ENCODE results near the gene NXPH3. TPM values are rescaled to one million over a fixed set of nuclear protein-coding genes. Genes with fewer than 3 reads are reported as not detected.

NXPH3 gene
- total and polyA plus RNA-seq, 2 of the 13 experiments (the other 11 are each of a cell fraction or from before 2014, with no cell fraction given): 0.04 to 0.58 TPM

GRCh38 chr17:49610883-49611584 lies 35.4 kb downstream of the NXPH3 start (continued):
- TF ChIP-seq IRF1 (CRISPR knock-in tag; IDR thresholded peaks at IDR 0.05; ENCODE audit: low read depth): no peak
- TF ChIP-seq, protein P1, sequence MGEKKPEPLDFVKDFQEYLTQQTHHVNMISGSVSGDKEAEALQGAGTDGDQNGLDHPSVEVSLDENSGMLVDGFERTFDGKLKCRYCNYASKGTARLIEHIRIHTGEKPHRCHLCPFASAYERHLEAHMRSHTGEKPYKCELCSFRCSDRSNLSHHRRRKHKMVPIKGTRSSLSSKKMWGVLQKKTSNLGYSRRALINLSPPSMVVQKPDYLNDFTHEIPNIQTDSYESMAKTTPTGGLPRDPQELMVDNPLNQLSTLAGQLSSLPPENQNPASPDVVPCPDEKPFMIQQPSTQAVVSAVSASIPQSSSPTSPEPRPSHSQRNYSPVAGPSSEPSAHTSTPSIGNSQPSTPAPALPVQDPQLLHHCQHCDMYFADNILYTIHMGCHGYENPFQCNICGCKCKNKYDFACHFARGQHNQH (CRISPR knock-in tag; IDR thresholded peaks at IDR 0.05): no peak
- no peak for TF ChIP-seq NFYB (CRISPR knock-in tag; IDR thresholded peaks at IDR 0.05)
- TF ChIP-seq CHCHD3 (CRISPR knock-in tag; IDR thresholded peaks at IDR 0.05): no peak
- TF ChIP-seq ZNF224 (CRISPR knock-in tag; IDR thresholded peaks at IDR 0.05): no peak
- peak; percentile 53; the same call in 1 of the 2 replicates for TF ChIP-seq SOX5 (CRISPR knock-in tag; IDR thresholded peaks at IDR 0.05; ENCODE audit: borderline replicate concordance)
- TF ChIP-seq MAFF (IDR thresholded peaks at IDR 0.05; ENCODE audit: low read depth, low read length): no peak
- no peak for TF ChIP-seq ZNF780A (CRISPR knock-in tag; IDR thresholded peaks at IDR 0.05)
- TF ChIP-seq KAT2B (IDR thresholded peaks at IDR 0.05; ENCODE audit: borderline replicate concordance, low read depth, low read length): no peak
- TF ChIP-seq TSC22D2 (CRISPR knock-in tag; IDR thresholded peaks at IDR 0.05; ENCODE audit: borderline replicate concordance): no peak
- no peak for TF ChIP-seq NCOA1 (CRISPR knock-in tag; IDR thresholded peaks at IDR 0.05)
- peak; percentile 46 for TF ChIP-seq TEAD3 (CRISPR knock-in tag; optimal IDR thresholded peaks at IDR 0.05; ENCODE audit: borderline replicate concordance)
- no peak for TF ChIP-seq MYNN (CRISPR knock-in tag; IDR thresholded peaks at IDR 0.05; ENCODE audit: low read depth)
- TF ChIP-seq TIGD3 (CRISPR knock-in tag; IDR thresholded peaks at IDR 0.05; ENCODE audit: borderline replicate concordance): no peak
- TF ChIP-seq, protein P2, sequence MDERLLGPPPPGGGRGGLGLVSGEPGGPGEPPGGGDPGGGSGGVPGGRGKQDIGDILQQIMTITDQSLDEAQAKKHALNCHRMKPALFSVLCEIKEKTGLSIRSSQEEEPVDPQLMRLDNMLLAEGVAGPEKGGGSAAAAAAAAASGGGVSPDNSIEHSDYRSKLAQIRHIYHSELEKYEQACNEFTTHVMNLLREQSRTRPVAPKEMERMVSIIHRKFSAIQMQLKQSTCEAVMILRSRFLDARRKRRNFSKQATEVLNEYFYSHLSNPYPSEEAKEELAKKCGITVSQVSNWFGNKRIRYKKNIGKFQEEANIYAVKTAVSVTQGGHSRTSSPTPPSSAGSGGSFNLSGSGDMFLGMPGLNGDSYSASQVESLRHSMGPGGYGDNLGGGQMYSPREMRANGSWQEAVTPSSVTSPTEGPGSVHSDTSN (CRISPR knock-in tag; IDR thresholded peaks at IDR 0.05): no peak
- 0 out of 2 replicates have a peak, but pooled peaks have one; percentile 16 for TF ChIP-seq ARID5B (CRISPR knock-in tag; IDR thresholded peaks at IDR 0.05)
- TF ChIP-seq ZBTB25 (CRISPR knock-in tag; IDR thresholded peaks at IDR 0.05): no peak
- TF ChIP-seq HNF4A (CRISPR knock-in tag; IDR thresholded peaks at IDR 0.05): no peak
- TF ChIP-seq BCL6 (CRISPR knock-in tag; IDR thresholded peaks at IDR 0.05): peak; percentile 36; the same call in 1 of the 2 replicates
- TF ChIP-seq ATAD3A (CRISPR knock-in tag; IDR thresholded peaks at IDR 0.05): no peak
- no peak for TF ChIP-seq BORCS8-MEF2B (CRISPR knock-in tag; IDR thresholded peaks at IDR 0.05)

Measured in HepG2 (cell line).